ENCODE data around the gene IFT81.
"Not testable (repeated sequence)": the region's sequence is repeated elsewhere in the genome, so short reads cannot be mapped to it uniquely, and the experiment has no call there.

The IFT81 gene
- 1.4 to 8.0 (median 3.5) reads per million in 9 experiments for total RNA-seq

GRCh38 chr12:110124269-110124995 lies at the start of gene IFT81:
IFT81 (plus strand) TSS chr12:110124357; CDS start chr12:110127381, 3,024 bp downstream.
- Mint-ChIP-seq H3K4me3 (peak within 1 kb of the TSS; percentile 81 to 85), H3K4me1 (ENCODE audit: low read depth in 2 of 2) (peaks cover 3 to 4% of the 10 kb centered on the region in 2 donors), H3K9me3 (no peaks in the 10 kb centered on the region), H3K27ac (peak within 1 kb of the TSS; percentile 80 to 84), H3K27me3 (peaks cover 15 to 22% of the 10 kb centered on the region in 2 donors), H3K36me3 (ENCODE audit: insufficient read depth) (peaks cover 12% of the 10 kb centered on the region)
- peak; percentile 93 to 94 (median 93) for DNase-seq
- ATAC-seq (replicated peaks), result peak; percentile 93

- Mint-ChIP-seq H3K4me3 (no peak overlapping the region), H3K27ac (no peak overlapping the region), H3K36me3 (ENCODE audit: insufficient read depth) (peaks cover 4% of the 10 kb centered on the region), H3K27me3 (peaks cover 9 to 18% of the 10 kb centered on the region in 2 donors), H3K9me3 (peaks cover 3 to 7% of the 10 kb centered on the region in 2 donors), H3K4me1 (ENCODE audit: low read depth in 2 of 2) (peaks cover 27% of the 10 kb centered on the region in 2 donors)
- ATAC-seq (replicated peaks) (no peak), DNase-seq (no peak)
These were observed 48.3 kb upstream of the IFT81 start for GRCh38 chr12:110075880-110076279.

- Mint-ChIP-seq H3K27ac (no peak overlapping the region), H3K27me3 (peaks cover 0 to 7% of the 10 kb centered on the region in 2 donors), H3K9me3 (peaks cover 3 to 7% of the 10 kb centered on the region in 2 donors), H3K4me1 (ENCODE audit: low read depth in 2 of 2) (peaks cover 24% of the 10 kb centered on the region in 2 donors), H3K36me3 (ENCODE audit: insufficient read depth) (peaks cover 8% of the 10 kb centered on the region), H3K4me3 (no peak overlapping the region)
- no peak for ATAC-seq (replicated peaks)
- no peak for DNase-seq
These were observed 46.4 kb upstream of the IFT81 start for GRCh38 chr12:110077800-110078199.

- peak; percentile 91 for ATAC-seq (replicated peaks)
- DNase-seq, result peak; percentile 66 to 74 (median 68)
- Mint-ChIP-seq H3K27me3 (no peaks in the 10 kb centered on the region), H3K9me3 (peaks cover 3 to 7% of the 10 kb centered on the region in 2 donors), H3K4me3 (peak overlapping the region; percentile 75 to 82), H3K27ac (peak overlapping the region; percentile 92 to 98), H3K36me3 (ENCODE audit: insufficient read depth) (peaks cover 8% of the 10 kb centered on the region), H3K4me1 (ENCODE audit: low read depth in 2 of 2) (peaks cover 16 to 17% of the 10 kb centered on the region in 2 donors)
These were observed 44.4 kb upstream of the IFT81 start for GRCh38 chr12:110079477-110080400.

GRCh38 chr12:110080410-110080809 lies 43.7 kb upstream of the IFT81 start:
- no peak for DNase-seq
- Mint-ChIP-seq H3K27ac (peak overlapping the region; percentile 92 to 98), H3K36me3 (ENCODE audit: insufficient read depth) (peaks cover 8% of the 10 kb centered on the region), H3K9me3 (peaks cover 3 to 7% of the 10 kb centered on the region in 2 donors), H3K4me1 (ENCODE audit: low read depth in 2 of 2) (peaks cover 16 to 17% of the 10 kb centered on the region in 2 donors), H3K4me3 (peak overlapping the region in 1 of 2 donors; percentile 2), H3K27me3 (peaks cover 0 to 2% of the 10 kb centered on the region in 2 donors)
- ATAC-seq (replicated peaks), result no peak

- DNase-seq (no peak), ATAC-seq (replicated peaks) (no peak)
- Mint-ChIP-seq H3K4me1 (ENCODE audit: low read depth in 2 of 2) (peaks cover 5 to 9% of the 10 kb centered on the region in 2 donors), H3K27ac (no peak overlapping the region), H3K4me3 (no peak overlapping the region), H3K36me3 (ENCODE audit: insufficient read depth) (peaks cover 4% of the 10 kb centered on the region), H3K9me3 (peaks cover 3 to 7% of the 10 kb centered on the region in 2 donors), H3K27me3 (peaks cover 8 to 17% of the 10 kb centered on the region in 2 donors)
These were observed 39.7 kb upstream of the IFT81 start for GRCh38 chr12:110084314-110085015.

GRCh38 chr12:110088216-110088615 lies 35.9 kb upstream of the IFT81 start:
- not testable (repeated sequence) for H3K4me3 Mint-ChIP-seq

GRCh38 chr12:110088936-110089335 lies 35.2 kb upstream of the IFT81 start:
- no peak overlapping the region for H3K4me3 Mint-ChIP-seq
- no peak for DNase-seq

More at GRCh38 chr12:110088216-110088615, 35.9 kb upstream of the IFT81 start:
- H3K27ac Mint-ChIP-seq; H3K9me3 Mint-ChIP-seq; DNase-seq; H3K36me3 Mint-ChIP-seq (ENCODE audit: insufficient read depth); ATAC-seq (replicated peaks); H3K4me1 Mint-ChIP-seq (ENCODE audit: low read depth in 2 of 2): not testable (repeated sequence)
- peaks cover 19 to 36% of the 10 kb centered on the region in 2 donors for H3K27me3 Mint-ChIP-seq

GRCh38 chr12:110090266-110091135 lies 33.7 kb upstream of the IFT81 start:
- H3K9me3 Mint-ChIP-seq, result no peaks in the 10 kb centered on the region

More at GRCh38 chr12:110088936-110089335, 35.2 kb upstream of the IFT81 start:
- ATAC-seq (replicated peaks), result no peak
- Mint-ChIP-seq H3K27me3 (peaks cover 21 to 43% of the 10 kb centered on the region in 2 donors), H3K4me1 (ENCODE audit: low read depth in 2 of 2) (no peaks in the 10 kb centered on the region), H3K36me3 (ENCODE audit: insufficient read depth) (no peaks in the 10 kb centered on the region), H3K27ac (no peak overlapping the region), H3K9me3 (no peaks in the 10 kb centered on the region)

GRCh38 chr12:110091136-110091711 lies 32.9 kb upstream of the IFT81 start:
- Mint-ChIP-seq H3K4me1 (ENCODE audit: low read depth in 2 of 2) (no peaks in the 10 kb centered on the region), H3K4me3 (no peak overlapping the region), H3K27ac (no peak overlapping the region), H3K27me3 (peaks cover 14 to 35% of the 10 kb centered on the region in 2 donors), H3K9me3 (no peaks in the 10 kb centered on the region), H3K36me3 (ENCODE audit: insufficient read depth) (no peaks in the 10 kb centered on the region)
- DNase-seq (no peak), ATAC-seq (replicated peaks) (no peak)

More at GRCh38 chr12:110090266-110091135, 33.7 kb upstream of the IFT81 start:
- Mint-ChIP-seq H3K36me3 (ENCODE audit: insufficient read depth) (no peaks in the 10 kb centered on the region), H3K27ac (no peak overlapping the region), H3K4me1 (ENCODE audit: low read depth in 2 of 2) (no peaks in the 10 kb centered on the region), H3K27me3 (peaks cover 21 to 42% of the 10 kb centered on the region in 2 donors), H3K4me3 (no peak overlapping the region)
- ATAC-seq (replicated peaks) (no peak), DNase-seq (no peak)

- Mint-ChIP-seq H3K27me3 (peaks cover 14 to 34% of the 10 kb centered on the region in 2 donors), H3K36me3 (ENCODE audit: insufficient read depth) (no peaks in the 10 kb centered on the region), H3K4me1 (ENCODE audit: low read depth in 2 of 2) (no peaks in the 10 kb centered on the region), H3K9me3 (no peaks in the 10 kb centered on the region), H3K4me3 (no peak overlapping the region), H3K27ac (no peak overlapping the region)
- DNase-seq (no peak), ATAC-seq (replicated peaks) (no peak)
These were observed 30.4 kb upstream of the IFT81 start for GRCh38 chr12:110093631-110094311.
